Measurements from ENCODE around the gene HBEGF.

Gene HBEGF

DNA sequence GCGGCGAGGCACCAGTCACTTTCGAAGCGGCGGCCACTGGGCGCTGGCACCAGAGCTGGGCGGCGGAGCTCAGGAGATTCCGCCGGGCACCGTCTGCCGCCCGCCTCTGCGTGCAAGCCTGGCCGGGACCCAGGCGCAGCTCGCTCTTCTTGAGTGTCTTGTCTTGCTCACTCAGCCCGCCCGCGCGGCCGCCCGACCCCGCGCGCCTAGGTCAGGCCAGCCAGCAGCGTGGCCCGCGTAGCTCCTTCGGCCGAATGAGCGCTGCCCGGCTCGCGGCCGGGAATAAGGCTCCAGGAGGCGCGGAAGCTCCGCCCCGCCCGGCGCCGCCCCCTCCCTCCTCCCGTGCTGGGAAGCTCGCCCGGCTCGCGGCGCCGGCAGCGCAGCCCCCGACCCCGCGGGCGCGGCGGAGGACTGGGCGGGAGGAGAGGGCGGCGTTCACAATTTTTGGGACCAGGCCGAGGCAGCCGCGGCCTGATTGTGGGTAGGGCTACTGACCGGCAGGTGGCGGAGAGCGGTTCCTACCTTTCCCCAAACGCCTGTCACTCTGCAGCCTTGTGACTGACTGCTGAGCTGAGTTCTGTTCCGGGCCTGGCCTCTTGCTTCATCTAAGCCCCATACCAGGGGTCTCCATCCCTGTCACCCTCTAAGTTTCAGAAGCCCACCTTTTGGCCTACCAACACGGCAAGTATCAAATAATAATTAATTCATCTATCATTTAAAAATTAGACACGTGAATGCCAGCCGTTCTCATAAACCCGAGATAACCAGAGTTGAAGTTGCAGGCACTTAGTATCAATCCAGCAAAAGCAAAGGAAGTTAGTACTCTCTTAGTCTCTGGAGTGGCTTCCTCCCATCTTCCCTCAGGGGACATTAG lies at the start of gene HBEGF:
HBEGF (minus strand) TSS at position 256 of the 874 bp plus-strand sequence. CDS start 275 bp downstream, outside the sequence.
- DNase-seq, result peak; percentile 48

- DNase-seq, result no peak
Observed at GRCh38 chr5:140393738-140394137, 47.3 kb upstream of the HBEGF start.

- DNase-seq, result no peak
Observed at GRCh38 chr5:140391732-140392131, 45.3 kb upstream of the HBEGF start.

DNA sequence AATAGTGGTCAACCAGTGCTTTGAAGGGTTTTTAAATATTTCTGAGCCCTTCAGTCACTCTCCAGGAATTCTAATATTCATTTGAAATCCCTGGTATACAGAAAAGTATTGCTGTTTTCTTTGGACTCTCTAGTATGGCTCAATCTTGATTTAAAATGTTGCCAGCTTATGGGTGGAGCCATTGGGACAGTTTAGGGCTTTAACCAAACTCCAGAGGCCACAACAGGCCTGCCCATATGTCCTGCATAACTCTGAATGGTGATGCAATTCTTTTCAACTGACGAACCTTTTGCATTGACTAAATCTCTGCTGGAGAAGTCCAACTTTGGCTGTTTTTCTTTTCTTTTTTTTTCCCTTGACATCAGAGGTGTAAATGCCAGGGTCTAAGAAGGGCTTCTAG lies 44.9 kb upstream of the HBEGF start:
- no peak for DNase-seq

- DNase-seq, result no peak
Observed at GRCh38 chr5:140388052-140388451, 41.6 kb upstream of the HBEGF start.

DNA sequence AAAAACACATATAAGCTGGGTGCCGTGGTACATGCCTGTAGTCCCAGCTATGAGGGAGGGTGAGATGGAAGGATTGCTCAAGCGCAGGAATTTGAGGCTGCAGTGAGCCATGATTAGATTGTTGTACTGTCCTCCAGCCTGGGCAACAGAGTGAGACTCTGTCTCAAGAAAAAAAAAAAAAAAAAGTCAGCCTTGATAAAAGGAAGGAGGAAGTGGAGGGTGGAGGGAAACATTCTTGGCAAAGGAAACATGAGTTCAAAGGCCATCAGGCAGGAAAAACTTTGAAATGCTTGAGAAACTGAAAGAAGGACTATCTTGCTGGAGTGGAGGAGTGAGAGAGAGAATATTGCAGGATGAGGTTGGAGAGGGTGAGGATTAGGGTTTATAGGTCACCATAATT lies 36.9 kb upstream of the HBEGF start:
- DNase-seq, result no peak

DNA sequence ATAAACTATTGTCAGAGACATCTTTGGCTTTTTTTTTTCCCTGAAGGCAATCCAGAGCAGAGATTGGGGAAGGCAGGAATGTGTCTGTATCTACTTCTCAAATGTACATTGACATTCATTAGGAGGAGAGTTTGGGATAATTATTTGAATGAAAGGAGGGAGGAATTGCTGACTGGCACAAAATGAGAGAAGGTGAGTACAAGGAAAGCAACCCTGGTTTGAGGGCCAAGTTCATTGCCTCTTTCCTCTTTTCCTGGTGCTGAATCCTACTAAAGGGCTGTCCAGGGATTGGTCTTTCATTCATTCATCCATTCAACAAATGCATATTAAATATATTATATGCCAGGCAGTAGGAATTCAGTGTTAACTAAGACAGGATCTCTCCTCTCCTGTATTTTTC lies 36.5 kb upstream of the HBEGF start:
- DNase-seq, result no peak

DNA sequence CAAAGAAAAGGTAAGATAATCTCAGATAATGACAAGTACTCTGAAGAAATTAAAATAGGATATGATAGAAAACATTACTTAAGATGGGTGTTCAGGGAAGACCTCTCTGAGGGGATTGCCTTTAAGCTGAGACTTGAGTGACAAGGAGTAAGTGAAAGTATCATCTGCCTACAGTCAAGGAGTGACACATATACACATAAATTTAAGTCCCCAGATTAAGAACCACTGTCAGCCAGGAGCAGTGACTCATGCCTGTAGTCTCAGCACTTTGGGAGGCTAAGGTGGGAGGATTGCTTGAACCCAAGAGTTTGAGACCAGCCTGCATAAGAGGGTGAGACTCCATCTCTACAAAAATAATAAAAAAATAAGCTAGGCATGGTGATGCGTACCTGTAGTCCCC lies 35.6 kb upstream of the HBEGF start:
- no peak for DNase-seq

DNA sequence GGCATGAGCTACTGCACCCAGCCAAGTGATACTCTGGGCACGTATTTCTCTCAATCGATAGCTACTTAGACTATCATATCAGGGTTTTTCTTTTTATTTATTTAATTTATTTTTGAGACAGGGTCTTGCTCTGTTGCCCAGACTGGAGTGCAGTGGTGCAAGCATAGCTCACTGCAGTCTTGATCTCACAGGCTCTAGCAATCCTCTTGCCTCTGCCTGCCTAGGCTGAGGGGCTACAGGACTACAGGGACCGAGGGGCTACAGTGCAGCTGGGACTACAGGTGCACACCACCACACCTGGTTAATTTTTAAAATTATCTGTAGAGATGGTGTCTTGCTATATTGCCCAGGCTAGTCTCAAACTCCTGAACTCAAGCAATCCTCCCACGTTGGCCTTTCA lies 34.9 kb upstream of the HBEGF start:
- no peak for DNase-seq

DNA sequence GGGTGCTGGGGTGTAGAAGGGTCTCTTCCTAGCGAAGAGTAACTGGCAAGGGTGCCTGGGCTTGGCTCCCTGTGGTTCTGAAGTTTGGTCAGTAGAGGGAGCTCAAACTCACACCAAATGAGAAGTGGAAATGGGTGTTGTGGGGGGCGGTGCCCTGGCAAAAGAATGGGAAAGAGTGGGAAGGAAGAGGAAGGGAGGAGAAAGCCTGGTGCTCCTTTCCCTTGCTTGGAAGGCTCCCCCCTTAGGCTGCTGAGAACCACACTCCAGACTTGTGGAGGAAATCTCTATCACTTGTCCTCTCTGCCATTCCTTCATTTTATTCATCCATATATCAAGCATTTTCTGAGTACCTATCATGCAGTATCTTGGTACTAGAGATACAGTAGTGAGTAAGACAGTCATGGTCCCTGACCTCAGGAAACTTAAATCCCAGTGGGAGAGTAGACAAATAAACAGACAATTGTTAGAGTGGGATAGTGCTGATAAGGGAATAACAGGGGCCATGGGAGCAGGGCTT lies 26.6 kb upstream of the HBEGF start:
- DNase-seq, result peak; percentile 45

DNA sequence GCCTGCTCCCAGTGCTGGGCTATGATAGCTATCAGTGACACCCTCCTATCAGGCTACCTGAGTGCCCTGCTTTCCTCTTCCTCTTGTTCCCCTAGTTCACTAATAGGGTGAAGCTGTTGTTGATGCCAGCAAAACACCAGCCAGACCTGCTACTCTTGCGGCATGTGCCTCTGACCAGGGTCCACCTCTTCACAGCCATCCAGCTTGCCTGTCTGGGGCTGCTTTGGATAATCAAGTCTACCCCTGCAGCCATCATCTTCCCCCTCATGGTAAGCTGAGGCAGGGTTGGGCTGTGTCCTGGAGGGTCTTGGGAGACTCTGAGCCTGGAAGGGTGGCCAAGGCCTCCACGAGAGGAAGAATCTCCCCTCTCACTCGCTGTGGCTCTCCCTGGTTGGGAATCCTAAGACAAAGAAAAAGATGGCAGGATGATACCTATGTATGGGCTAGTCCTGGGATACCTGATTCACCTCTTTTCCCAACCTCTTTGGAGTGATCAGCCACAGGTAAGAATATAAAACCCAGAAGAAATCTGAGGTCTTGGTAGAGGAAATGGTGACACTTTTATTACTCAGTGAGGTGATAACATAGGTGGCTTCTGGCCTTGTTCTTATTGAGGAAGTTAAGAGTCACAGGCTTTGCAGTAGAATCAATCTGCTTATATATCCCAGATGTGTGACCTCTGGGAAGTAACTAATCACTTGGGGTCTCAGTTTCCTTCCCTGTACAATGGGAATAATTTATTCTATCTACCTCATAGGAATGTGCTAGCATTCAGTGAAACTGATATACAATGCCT lies 25.2 kb upstream of the HBEGF start:
- no peak for DNase-seq

GRCh38 chr5:140367256-140368013 lies 21.0 kb upstream of the HBEGF start:
- no peak for DNase-seq

DNA sequence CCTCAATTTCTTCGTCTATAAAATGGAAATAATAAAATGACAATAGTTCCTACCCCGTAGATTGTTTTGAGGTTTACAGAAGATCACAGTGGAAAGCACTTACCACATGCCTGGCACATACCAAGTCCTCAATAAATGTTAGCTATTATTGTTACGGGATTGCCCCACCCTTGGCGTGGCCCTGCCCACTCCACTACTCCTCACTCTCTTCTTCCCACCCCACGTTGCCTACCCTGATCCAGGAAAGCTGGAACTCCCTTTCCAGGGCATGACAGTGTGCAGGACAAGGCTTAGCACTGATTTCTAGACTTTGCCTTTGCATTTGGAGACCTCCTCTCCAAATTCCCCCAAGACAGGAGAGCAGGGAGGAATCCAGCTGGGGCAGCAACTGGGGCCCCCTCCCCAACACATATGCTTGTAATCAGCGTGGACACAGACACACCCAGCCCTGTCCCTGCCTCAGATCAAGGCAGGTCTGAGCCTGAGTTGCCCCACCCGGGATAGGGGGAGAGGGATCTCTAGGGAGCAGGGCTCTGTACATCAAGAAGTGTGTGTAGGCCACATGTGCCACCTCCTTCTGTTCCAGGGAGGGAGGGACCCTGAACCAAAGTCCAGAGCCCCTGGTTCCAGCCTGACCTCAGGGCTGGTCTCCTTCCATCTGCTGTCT lies 20.3 kb upstream of the HBEGF start:
- DNase-seq, result no peak

DNA sequence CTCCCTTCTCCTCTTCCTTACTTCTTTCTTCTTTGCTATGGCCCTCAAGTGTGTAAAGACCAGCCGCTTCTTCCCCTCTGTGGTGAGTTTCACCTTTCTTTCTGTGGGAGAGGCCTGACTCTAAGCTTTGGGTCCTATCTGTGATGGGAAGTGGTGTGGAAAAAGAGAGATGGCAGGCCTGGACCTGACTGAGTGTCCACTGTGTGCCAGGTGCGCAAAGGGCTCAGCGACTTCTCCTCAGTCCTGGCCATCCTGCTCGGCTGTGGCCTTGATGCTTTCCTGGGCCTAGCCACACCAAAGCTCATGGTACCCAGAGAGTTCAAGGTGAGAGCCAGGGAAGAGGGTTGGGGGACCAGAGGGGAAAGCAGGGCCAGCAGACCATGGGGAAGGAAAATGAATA lies 19.5 kb upstream of the HBEGF start:
- no peak for DNase-seq

GRCh38 chr5:140365282-140365681 lies 18.9 kb upstream of the HBEGF start:
- no peak for DNase-seq

DNA sequence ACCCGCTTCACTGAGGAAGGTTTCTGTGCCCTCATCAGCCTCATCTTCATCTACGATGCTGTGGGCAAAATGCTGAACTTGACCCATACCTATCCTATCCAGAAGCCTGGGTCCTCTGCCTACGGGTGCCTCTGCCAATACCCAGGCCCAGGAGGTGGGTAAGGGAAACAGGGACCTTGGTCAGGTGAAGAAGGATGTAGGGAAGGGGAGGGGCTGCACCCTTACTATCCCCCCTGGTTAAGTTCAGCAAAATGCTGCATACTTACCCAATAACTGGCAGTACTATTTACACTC lies 18.0 kb upstream of the HBEGF start:
- DNase-seq, result no peak

- no peak for DNase-seq
Observed at GRCh38 chr5:140363631-140364471, 17.4 kb upstream of the HBEGF start.

GRCh38 chr5:140362875-140363630 lies 16.6 kb upstream of the HBEGF start:
- DNase-seq, result peak; percentile 84

- DNase-seq, result no peak
Observed at GRCh38 chr5:140362311-140362710, 15.9 kb upstream of the HBEGF start.

- DNase-seq, result no peak
Observed at GRCh38 chr5:140361901-140362300, 15.5 kb upstream of the HBEGF start.

Data from activated CD8-positive, alpha-beta memory T cell treated with anti-CD3 and anti-CD28 coated beads, Interleukin-2, amount 50 U/mL, for 4 hours (primary cell).